Fibroblast of the aortic adventitia (primary cell): Measurements from ENCODE around the gene PTH2. TPM values are rescaled to one million over a fixed set of nuclear protein-coding genes. Genes with fewer than 3 reads are reported as not detected.

ENCODE experiments used
- DNase-seq: peaks from one replicate; pipeline ENCODE4 v3.0.0-alpha.2; 2010; ENCODE audit warnings: low read depth
- H3K4me3 ChIP-seq: 2 replicates; pipeline ENCODE4 v1.5.1; 2011; ENCODE audit warnings: low read depth, mild to moderate bottlenecking, control low read depth, low read length, moderate library complexity
- total RNA-seq: library from RNA; depleted of rRNA; stranded (reverse); fragments of >200 nt; gene quantifications from 2 replicates; pipeline ENCODE4 v1.2.3, GENCODE V29; 2012; ENCODE audit warnings: low replicate concordance
- TF ChIP-seq, protein P1 (sequence below): IDR thresholded peaks from 2 replicates; pipeline ENCODE4 v1.5.1; 2011; ENCODE audit warnings: mild to moderate bottlenecking, low read length, control low read depth, inconsistent platforms; ENCODE audit not compliant: insufficient read depth

The PTH2 gene
- total RNA-seq, 1 donor, result not detected

DNA sequence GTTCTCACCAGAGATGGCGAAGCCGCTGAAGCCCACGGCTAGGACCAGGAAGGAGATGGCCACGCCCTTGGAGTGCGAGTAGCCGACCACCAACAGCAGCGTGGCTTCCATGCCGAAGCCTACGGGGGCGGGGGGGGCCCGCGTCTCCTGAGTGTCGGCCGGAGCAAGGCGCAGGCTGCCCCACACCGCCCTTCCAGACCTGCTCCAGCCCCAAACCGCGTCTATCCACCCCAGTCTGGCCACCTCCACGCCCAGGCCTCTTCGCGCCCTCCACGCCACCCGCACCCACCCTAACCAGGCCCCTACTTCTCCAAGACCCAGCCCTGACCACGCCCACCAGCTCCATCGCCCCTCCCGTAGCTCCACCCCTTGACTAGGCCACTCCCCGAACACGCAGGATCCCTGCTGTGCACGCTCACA, 8.1 kb upstream of the PTH2 start:
- DNase-seq, result no peak
- TF ChIP-seq, protein P1, sequence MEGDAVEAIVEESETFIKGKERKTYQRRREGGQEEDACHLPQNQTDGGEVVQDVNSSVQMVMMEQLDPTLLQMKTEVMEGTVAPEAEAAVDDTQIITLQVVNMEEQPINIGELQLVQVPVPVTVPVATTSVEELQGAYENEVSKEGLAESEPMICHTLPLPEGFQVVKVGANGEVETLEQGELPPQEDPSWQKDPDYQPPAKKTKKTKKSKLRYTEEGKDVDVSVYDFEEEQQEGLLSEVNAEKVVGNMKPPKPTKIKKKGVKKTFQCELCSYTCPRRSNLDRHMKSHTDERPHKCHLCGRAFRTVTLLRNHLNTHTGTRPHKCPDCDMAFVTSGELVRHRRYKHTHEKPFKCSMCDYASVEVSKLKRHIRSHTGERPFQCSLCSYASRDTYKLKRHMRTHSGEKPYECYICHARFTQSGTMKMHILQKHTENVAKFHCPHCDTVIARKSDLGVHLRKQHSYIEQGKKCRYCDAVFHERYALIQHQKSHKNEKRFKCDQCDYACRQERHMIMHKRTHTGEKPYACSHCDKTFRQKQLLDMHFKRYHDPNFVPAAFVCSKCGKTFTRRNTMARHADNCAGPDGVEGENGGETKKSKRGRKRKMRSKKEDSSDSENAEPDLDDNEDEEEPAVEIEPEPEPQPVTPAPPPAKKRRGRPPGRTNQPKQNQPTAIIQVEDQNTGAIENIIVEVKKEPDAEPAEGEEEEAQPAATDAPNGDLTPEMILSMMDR, result no peak
- no peak overlapping the region for H3K4me3 ChIP-seq

DNA sequence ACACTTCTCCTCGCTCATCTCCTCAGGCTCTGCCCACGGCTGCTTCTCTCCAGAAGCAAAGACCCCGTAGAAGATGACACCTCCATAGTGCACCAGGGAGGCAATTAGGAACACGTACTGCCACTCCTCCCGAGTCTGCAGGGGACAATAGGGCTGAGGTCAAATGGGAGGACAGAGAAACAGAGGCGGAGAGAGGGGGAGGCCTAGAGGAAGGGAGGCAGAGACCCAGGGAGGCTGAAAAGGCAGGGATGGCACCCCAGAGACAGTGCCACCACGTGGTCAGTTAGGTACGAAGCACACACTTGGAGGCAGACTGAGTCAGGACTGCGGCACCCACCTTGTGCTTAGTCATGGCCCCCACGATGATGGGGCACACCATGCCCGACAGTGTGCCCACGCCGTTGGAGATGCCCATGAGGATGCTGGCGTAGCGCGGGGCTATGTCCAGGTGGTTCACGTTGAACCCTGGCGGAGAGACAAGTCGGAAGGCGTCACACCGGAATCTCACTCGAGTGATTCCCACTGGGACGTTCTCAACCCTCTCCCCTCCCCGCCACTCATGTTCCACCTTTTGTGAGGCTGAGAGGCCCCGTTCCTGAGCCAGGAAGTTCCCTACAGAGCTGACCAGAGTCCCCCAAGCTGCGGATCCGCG, 7.6 kb upstream of the PTH2 start:
- no peak overlapping the region for H3K4me3 ChIP-seq
- TF ChIP-seq, protein P1, result no peak
- DNase-seq, result no peak

DNA sequence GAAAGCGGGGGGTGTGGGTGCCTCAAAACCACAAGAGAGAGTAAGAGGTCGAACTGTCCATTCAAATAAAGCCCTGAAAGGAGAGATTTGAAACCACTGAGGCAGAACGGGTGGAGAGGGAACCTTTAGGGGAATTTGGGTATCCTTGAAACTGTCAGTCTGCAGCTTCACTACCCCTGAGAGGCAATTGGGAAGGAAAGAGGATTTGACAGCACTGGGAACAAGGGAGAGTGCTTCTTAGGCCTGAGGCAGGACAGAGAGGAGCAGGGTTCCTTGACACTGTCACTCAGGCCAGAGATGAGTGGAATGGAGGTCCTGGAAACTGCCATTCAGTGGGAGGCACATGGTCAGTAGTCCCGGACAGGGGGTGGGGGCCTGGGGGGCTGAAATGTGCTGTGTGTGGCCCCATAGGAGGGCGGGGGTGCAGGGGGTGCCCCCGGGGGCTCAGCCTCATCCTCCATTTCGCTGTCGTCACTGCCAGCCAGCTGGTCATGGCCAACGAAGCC, 7.0 kb upstream of the PTH2 start:
- DNase-seq, result no peak
- TF ChIP-seq, protein P1, result no peak
- no peak overlapping the region for H3K4me3 ChIP-seq

DNA sequence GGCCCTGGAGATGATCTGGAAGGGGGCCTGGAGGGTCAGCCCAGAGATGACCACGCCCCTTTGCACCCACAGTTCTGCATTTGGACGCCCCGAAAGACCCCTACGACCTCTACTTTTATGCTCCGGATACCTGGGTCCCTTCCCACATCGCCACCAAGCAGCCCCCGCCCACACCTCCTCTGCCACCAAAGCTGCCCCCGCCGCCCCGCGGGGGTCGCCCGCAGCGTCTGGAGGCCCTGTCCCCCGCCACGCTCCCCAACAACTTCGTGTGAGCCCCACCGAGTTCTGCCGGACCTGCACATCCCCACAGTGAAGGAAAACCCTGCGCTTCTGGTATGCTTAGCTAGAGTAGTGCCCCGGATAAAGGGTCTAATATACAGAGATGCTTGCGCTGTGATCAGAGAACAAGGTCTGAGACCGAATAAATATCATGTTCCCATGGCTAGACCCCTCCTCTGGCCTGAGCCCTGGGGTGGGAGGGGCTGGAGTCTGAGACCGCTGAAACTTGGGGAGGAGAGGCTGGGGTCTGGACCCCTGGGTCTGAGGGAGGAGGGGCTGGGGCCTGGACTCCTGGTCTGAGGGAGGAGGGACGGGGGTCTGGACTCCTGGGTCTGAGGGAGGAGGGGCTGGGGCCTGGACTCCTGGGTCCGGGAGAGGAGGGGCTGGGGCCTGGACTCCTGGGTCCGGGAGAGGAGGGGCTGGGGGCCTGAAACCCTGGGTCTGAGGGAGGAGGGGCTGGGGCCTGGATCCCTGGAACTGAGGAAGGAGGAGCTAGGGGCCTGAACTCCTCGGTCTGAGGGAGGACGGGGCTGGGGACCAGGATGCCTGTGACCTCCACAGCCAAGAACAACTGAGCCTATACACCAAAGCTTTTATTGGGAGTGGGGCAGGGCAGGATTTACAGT, 5.6 kb upstream of the PTH2 start:
- TF ChIP-seq, protein P1, result no peak
- DNase-seq, result no peak
- no peak overlapping the region for H3K4me3 ChIP-seq

DNA sequence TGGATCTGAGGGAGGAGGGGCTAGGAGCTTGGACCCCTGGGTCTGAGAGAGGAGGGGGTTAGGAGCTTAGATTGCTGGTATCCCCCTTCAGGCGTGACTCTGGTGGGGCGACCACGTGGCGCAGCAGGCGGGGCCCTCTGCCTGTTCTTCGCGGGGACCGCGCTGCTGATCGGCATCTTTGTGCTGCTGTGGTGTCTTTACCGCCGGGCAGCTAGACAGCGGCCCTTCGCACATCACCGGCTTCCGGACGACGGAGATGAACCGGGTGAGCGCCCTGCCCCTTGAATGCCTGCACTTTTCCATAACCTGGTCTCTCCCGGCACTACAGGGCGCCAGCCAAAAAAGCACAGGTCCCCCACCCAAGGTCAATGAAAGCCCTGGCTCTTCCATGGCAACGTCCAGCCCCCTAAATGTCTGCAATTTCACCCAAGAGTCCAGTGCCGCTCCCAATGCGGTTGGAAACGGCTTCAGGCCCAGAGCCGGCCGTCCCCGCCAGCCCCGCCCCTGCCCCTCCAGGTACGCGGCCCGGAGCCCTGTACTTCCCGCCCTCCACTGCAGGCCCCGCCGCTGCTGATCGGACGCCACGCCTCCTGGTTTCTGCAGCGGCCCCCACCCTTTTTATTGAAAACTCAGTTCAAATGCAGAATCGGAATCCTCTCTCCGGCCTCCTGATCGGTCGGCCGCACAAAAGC, 4.8 kb upstream of the PTH2 start:
- no peak for DNase-seq
- no peak overlapping the region for H3K4me3 ChIP-seq
- TF ChIP-seq, protein P1, result no peak

DNA sequence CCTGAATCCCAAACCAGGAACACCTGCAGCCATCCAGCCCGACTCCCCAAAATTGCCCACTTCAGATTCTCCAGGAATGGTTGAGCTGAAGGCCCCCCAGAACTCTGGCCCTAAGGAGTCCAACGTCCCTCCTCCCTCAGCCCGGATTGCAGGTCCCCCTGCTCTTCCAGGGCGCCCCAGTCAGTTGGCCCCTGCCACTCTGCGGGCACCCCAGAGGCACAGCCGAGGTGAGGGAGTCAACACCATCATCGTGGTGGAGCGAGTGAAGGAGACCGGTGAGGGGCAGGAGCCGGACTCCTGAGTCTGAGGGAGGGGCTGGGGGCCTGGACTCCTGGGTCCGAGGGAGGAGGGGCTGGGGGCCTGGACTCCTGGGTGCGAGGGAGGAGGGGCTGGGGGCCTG, 4.1 kb upstream of the PTH2 start:
- DNase-seq, result no peak
- TF ChIP-seq, protein P1, result no peak

More for the DNA sequence above, 4.1 kb upstream of the PTH2 start:
- no peak overlapping the region for H3K4me3 ChIP-seq
